Measurements from ENCODE around the gene ADAMTS12.

ADAMTS12 gene

DNA sequence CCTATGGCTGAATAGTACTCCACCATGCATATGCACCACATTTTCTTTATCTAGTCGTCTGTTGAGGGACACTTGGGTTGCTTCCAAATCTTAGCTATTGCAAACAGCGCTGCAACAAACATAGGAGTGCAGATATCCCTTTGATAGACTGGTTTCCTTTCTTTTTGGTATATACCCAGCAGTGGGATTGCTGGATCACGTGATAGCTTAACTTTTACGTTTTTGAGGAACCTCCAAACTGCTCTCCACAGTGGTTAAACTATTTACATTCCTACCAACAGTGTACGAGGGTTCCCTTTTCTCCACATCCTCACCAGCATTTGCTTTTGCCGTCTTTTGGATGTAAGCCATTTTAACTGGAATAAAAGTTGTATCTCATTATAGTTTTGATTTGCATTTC is 308.5 kb downstream of the ADAMTS12 start:
- H3K27ac ChIP-seq (ENCODE audit: low read depth, low read length): no peak overlapping the region
- H3K36me3 ChIP-seq (ENCODE audit: control insufficient read depth, insufficient read depth, low read length): no peaks in the 10 kb centered on the region
- no peak overlapping the region for H3K4me3 ChIP-seq (ENCODE audit: low read depth, low read length)
- no peaks in the 10 kb centered on the region for H3K27me3 ChIP-seq (ENCODE audit: control insufficient read depth, insufficient read depth, low read length)
- H3K9ac ChIP-seq (ENCODE audit: low read length): no peak overlapping the region
- H3K4me1 ChIP-seq (ENCODE audit: control insufficient read depth, insufficient read depth, low read length): no peaks in the 10 kb centered on the region
- H3K9me3 ChIP-seq (ENCODE audit: control insufficient read depth, insufficient read depth, low read depth, low read length): no peaks in the 10 kb centered on the region

DNA sequence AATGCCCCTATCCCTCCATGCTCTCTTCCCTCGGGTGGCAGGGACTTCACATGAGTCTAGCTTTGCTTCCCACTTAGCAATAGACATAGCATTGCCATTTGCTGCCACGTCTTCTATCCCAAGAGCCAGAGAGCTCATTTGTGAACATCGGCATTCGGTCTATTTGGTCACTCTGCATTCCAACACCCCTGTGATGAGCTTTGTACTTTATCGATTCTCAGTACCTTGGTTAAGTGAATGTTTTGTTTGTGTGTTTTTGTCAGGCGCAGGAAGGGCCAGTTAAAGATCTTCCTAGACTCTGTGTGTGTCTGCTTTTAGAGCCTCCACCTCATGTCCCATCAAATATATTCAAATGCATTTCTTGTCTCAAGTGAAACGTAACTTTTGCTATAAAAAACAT is 309.4 kb downstream of the ADAMTS12 start:
- Histone ChIP-seq H3K9me3 (ENCODE audit: control insufficient read depth, insufficient read depth, low read depth, low read length) (no peaks in the 10 kb centered on the region), H3K4me3 (ENCODE audit: low read depth, low read length) (no peak overlapping the region), H3K27ac (ENCODE audit: low read depth, low read length) (no peak overlapping the region), H3K36me3 (ENCODE audit: control insufficient read depth, insufficient read depth, low read length) (no peaks in the 10 kb centered on the region), H3K4me1 (ENCODE audit: control insufficient read depth, insufficient read depth, low read length) (no peaks in the 10 kb centered on the region), H3K9ac (ENCODE audit: low read length) (no peak overlapping the region), H3K27me3 (ENCODE audit: control insufficient read depth, insufficient read depth, low read length) (no peaks in the 10 kb centered on the region)

DNA sequence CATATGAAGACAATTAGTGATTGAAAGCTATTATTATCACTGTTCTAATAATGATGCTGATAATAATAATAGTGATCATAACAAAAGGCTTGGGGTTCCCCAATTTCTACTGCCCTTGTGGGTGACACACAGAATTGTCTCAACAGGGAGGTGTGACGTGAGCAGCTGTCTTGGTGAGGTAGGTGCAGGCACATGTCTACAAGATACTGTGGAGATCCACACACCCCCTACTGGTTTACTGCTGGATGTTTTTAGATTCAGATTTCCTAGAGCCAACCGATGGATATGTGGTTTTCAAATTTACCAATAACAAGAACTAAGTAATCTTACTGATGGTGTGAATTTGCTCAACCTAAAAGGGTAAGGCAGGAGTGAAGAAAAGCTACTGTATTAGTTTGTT is 312.0 kb downstream of the ADAMTS12 start:
- no peaks in the 10 kb centered on the region for H3K9me3 ChIP-seq (ENCODE audit: control insufficient read depth, insufficient read depth, low read depth, low read length)
- H3K9ac ChIP-seq (ENCODE audit: low read length): no peak overlapping the region
- peaks cover 3% of the 10 kb centered on the region; the same call in 1 of the 2 replicates for H3K36me3 ChIP-seq (ENCODE audit: control insufficient read depth, insufficient read depth, low read length)
- no peak overlapping the region for H3K27ac ChIP-seq (ENCODE audit: low read depth, low read length)
- no peaks in the 10 kb centered on the region for H3K4me1 ChIP-seq (ENCODE audit: control insufficient read depth, insufficient read depth, low read length)
- H3K27me3 ChIP-seq (ENCODE audit: control insufficient read depth, insufficient read depth, low read length): no peaks in the 10 kb centered on the region
- no peak overlapping the region for H3K4me3 ChIP-seq (ENCODE audit: low read depth, low read length)

DNA sequence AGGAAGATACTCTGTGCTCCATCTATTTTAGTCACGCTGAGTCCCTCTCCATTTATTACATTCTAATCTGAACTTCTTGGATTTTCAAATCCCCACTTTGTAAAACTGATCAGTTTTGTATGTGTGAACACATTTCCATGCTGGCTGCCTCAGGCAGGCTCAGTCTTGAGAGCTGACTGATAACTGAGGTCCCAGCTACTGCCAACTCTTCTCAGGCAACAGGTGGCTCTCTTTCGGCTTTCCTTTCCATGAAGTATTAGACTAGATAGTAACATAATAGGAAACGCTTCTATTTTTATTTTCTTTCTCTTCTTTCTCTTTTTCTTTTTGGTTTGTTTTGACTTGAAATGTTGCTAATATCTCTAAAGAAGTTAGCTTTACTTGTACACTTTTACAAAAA is 312.6 kb downstream of the ADAMTS12 start:
- Histone ChIP-seq H3K9ac (ENCODE audit: low read length) (no peak overlapping the region), H3K27ac (ENCODE audit: low read depth, low read length) (no peak overlapping the region), H3K27me3 (ENCODE audit: control insufficient read depth, insufficient read depth, low read length) (no peaks in the 10 kb centered on the region), H3K4me3 (ENCODE audit: low read depth, low read length) (no peak overlapping the region), H3K4me1 (ENCODE audit: control insufficient read depth, insufficient read depth, low read length) (no peaks in the 10 kb centered on the region), H3K36me3 (ENCODE audit: control insufficient read depth, insufficient read depth, low read length) (peaks cover 3% of the 10 kb centered on the region; the same call in 1 of the 2 replicates), H3K9me3 (ENCODE audit: control insufficient read depth, insufficient read depth, low read depth, low read length) (no peaks in the 10 kb centered on the region)

DNA sequence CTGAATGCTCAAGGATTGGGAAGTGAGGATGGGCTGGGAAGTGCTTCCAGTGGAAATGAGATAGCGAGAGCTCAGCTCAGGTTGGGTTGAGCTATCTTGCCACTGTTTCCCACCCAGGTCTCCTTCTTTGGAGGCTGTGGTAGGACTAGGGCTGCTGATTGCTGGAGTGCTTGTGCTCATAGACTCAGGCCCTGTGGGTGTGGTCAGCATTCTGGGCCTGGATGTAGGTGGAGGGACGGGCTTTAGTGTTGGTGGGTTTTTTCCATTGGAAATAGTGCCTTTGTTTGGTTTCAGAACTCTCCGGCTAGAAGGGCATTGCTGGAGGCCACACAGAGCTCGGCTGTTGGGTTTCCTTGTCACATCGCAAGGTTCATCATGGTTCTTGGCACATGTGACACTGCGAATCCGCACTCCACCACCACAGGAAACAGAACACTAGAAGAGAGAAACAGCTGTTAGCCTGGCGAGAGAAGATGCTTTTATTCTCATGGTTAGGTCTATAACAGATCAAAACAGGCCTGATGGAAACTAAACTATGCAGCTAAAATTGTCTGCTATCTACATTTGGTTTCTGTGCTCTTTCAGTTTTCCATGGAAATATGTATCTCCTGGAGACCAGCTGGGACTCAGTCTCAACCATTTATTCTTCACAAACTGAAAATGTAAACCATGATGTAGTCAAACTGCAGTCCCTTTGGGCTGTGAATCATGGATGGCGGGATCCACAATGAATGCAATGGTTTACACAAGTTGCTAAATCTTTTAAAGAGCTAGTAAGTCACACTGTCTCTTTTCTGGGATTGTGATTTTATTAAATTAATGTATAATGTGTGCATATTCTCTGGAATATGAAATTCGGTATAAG is 314.8 kb downstream of the ADAMTS12 start:
- no peaks in the 10 kb centered on the region for H3K27me3 ChIP-seq (ENCODE audit: control insufficient read depth, insufficient read depth, low read length)
- H3K9ac ChIP-seq (ENCODE audit: low read length): no peak overlapping the region
- peaks cover 3% of the 10 kb centered on the region; the same call in 1 of the 2 replicates for H3K36me3 ChIP-seq (ENCODE audit: control insufficient read depth, insufficient read depth, low read length)
- H3K9me3 ChIP-seq (ENCODE audit: control insufficient read depth, insufficient read depth, low read depth, low read length): no peaks in the 10 kb centered on the region
- no peaks in the 10 kb centered on the region for H3K4me1 ChIP-seq (ENCODE audit: control insufficient read depth, insufficient read depth, low read length)
- H3K27ac ChIP-seq (ENCODE audit: low read depth, low read length): no peak overlapping the region
- no peak overlapping the region for H3K4me3 ChIP-seq (ENCODE audit: low read depth, low read length)

DNA sequence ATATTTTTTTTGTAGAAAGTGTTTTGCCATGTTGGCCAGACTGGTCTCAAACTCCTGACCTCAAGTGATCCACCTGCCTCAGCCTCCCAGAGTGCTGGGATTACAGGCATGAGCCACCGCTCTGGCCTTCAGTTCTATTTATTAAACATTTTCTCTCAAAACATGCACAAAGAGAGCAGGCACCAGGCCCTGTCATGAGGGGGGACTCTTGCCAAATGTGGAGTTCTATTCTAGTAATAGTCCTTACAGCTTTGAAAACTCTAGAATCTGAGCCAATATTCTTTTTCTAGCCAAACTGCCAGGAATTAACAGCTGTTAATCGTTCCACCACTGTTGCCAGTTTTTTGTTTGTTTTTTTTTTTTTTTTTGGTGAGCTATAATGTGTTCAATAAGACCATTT is 326.5 kb downstream of the ADAMTS12 start:
- no peaks in the 10 kb centered on the region for H3K36me3 ChIP-seq (ENCODE audit: control insufficient read depth, insufficient read depth, low read length)
- H3K9me3 ChIP-seq (ENCODE audit: control insufficient read depth, insufficient read depth, low read depth, low read length): peaks cover 8% of the 10 kb centered on the region; the same call in 1 of the 2 replicates
- H3K4me3 ChIP-seq (ENCODE audit: low read depth, low read length): no peak overlapping the region
- no peak overlapping the region for H3K9ac ChIP-seq (ENCODE audit: low read length)
- no peak overlapping the region for H3K27ac ChIP-seq (ENCODE audit: low read depth, low read length)
- H3K4me1 ChIP-seq (ENCODE audit: control insufficient read depth, insufficient read depth, low read length): peaks cover 14% of the 10 kb centered on the region
- no peaks in the 10 kb centered on the region for H3K27me3 ChIP-seq (ENCODE audit: control insufficient read depth, insufficient read depth, low read length)

DNA sequence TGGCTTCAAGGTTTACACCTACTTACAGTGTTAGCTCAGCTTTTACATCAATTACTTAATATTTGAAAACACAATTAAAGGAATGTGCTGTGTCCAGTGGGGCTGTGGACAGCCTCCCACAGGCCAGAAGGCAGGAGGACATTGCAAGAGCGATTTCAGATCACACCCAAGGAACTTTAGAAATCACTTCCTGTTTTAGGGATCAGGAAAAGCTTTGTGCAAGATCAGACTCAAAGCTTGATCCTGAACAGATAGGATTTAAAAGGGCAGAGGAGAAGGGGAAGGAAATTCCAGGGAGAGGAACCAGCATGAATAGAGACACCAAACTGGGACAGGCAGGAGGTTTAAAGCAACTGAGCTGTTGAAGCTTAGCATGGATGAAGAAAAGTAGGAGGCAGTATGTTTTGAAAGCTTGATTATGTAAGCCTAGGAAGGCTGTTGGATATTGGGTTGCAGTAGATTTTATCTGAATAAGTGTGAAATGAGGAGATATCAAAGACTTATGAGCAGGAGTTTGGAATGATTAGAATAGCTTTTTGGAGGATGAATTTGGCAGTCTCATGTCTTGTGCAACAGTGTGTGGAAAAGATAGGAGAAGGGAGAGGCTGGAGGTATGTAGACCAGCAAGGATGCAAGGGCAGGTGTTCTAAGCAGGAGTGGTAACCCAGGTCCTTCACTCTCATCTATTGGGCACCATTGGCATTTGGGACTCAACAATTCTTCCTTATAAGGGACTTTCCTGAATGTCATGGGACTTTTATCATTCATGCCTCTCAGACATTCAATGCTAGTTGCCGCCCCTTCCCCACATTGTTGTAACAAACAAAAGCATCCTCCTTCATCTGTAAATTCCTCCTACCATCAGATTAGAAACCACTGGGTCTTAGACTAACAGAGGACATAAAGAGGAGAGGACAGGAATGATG is 327.5 kb downstream of the ADAMTS12 start:
- peaks cover 8% of the 10 kb centered on the region; the same call in 1 of the 2 replicates for H3K9me3 ChIP-seq (ENCODE audit: control insufficient read depth, insufficient read depth, low read depth, low read length)
- no peaks in the 10 kb centered on the region for H3K27me3 ChIP-seq (ENCODE audit: control insufficient read depth, insufficient read depth, low read length)
- H3K4me3 ChIP-seq (ENCODE audit: low read depth, low read length): no peak overlapping the region
- no peaks in the 10 kb centered on the region for H3K36me3 ChIP-seq (ENCODE audit: control insufficient read depth, insufficient read depth, low read length)
- no peak overlapping the region for H3K27ac ChIP-seq (ENCODE audit: low read depth, low read length)
- peaks cover 14% of the 10 kb centered on the region for H3K4me1 ChIP-seq (ENCODE audit: control insufficient read depth, insufficient read depth, low read length)
- H3K9ac ChIP-seq (ENCODE audit: low read length): no peak overlapping the region

DNA sequence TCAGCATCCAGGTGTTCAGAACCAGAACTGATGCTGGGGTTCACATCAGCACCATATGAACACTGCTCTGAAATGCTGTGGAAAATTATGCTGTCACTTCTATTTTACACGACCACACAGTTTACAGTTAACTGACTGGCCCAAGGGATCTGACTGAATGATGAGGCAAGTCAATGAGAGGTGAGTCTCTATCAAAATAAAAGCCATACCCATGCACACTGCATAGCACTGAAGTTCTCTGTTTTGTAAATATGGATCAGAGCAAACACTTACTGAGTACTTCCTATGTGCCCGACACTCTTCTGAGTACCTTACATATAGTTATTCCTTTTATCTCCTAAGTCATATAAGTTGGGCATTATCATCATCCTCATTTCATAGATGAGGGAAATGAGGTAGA is 328.3 kb downstream of the ADAMTS12 start:
- Histone ChIP-seq H3K4me3 (ENCODE audit: low read depth, low read length) (no peak overlapping the region), H3K27ac (ENCODE audit: low read depth, low read length) (no peak overlapping the region)

DNA sequence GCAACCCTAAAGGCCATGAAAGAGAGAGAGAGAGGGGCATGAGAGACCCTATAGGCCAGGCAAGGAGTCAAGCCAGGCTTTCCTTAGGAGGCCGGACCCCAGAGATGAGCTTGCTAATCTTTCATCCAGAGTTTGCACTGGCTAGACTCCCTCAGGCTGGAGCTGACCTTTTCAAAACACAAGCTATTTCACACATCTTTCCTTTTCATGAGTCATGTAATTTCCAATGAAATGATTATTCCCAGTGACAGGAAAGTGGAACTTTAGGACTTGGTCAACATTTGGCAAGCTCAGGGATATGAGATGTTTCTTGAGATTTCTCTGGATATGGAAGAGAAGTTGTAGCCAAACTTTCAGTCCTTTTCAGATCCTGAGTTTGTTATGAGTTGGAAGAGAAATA is 333.3 kb downstream of the ADAMTS12 start:
- Histone ChIP-seq H3K36me3 (ENCODE audit: control insufficient read depth, insufficient read depth, low read length) (no peaks in the 10 kb centered on the region; the same call in 1 of the 2 replicates), H3K27ac (ENCODE audit: low read depth, low read length) (no peak overlapping the region)

More for the DNA sequence above, 328.3 kb downstream of the ADAMTS12 start:
- peaks cover 14% of the 10 kb centered on the region for H3K4me1 ChIP-seq (ENCODE audit: control insufficient read depth, insufficient read depth, low read length)
- H3K36me3 ChIP-seq (ENCODE audit: control insufficient read depth, insufficient read depth, low read length): no peaks in the 10 kb centered on the region
- peaks cover 7% of the 10 kb centered on the region; the same call in 1 of the 2 replicates for H3K9me3 ChIP-seq (ENCODE audit: control insufficient read depth, insufficient read depth, low read depth, low read length)
- H3K9ac ChIP-seq (ENCODE audit: low read length): no peak overlapping the region
- no peaks in the 10 kb centered on the region for H3K27me3 ChIP-seq (ENCODE audit: control insufficient read depth, insufficient read depth, low read length)

DNA sequence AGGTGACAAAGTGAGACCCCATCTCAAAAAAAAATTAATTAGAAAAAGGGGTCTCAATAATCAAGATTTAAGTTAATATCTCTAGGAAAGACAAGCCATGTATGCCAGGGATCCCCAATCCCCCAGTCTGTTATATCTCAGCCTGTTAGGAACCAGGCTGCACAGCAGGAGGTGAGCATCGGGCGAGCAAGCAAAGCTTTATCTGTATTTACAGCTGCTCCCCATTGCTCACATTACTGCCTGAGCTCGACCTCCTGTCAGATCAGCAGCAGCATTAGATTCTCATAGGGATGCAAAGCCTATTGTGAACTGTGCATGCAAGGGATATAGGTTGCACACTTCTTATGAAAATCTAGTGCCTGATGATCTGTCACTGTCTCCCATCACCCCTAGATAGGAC is 334.2 kb downstream of the ADAMTS12 start:
- no peaks in the 10 kb centered on the region for H3K4me1 ChIP-seq (ENCODE audit: control insufficient read depth, insufficient read depth, low read length)
- H3K9me3 ChIP-seq (ENCODE audit: control insufficient read depth, insufficient read depth, low read depth, low read length): no peaks in the 10 kb centered on the region; the same call in 1 of the 2 replicates
- no peak overlapping the region for H3K27ac ChIP-seq (ENCODE audit: low read depth, low read length)
- H3K9ac ChIP-seq (ENCODE audit: low read length): no peak overlapping the region
- no peaks in the 10 kb centered on the region; the same call in 1 of the 2 replicates for H3K36me3 ChIP-seq (ENCODE audit: control insufficient read depth, insufficient read depth, low read length)
- H3K4me3 ChIP-seq (ENCODE audit: low read depth, low read length): no peak overlapping the region
- no peaks in the 10 kb centered on the region for H3K27me3 ChIP-seq (ENCODE audit: control insufficient read depth, insufficient read depth, low read length)

More for the DNA sequence above, 333.3 kb downstream of the ADAMTS12 start:
- no peaks in the 10 kb centered on the region; the same call in 1 of the 2 replicates for H3K4me1 ChIP-seq (ENCODE audit: control insufficient read depth, insufficient read depth, low read length)
- no peak overlapping the region for H3K4me3 ChIP-seq (ENCODE audit: low read depth, low read length)
- no peaks in the 10 kb centered on the region; the same call in 1 of the 2 replicates for H3K9me3 ChIP-seq (ENCODE audit: control insufficient read depth, insufficient read depth, low read depth, low read length)
- H3K27me3 ChIP-seq (ENCODE audit: control insufficient read depth, insufficient read depth, low read length): no peaks in the 10 kb centered on the region
- H3K9ac ChIP-seq (ENCODE audit: low read length): no peak overlapping the region
